ENCODE results near the gene LZTS3. TPM values are rescaled to one million over a fixed set of nuclear protein-coding genes. Genes with fewer than 3 reads are reported as not detected.

LZTS3 gene
- total and polyA plus RNA-seq, 10 of the 15 experiments (the other 5 are each of a cell fraction or from before 2014, with no cell fraction given), result 0.03 to 0.90 (median 0.22) TPM

DNA sequence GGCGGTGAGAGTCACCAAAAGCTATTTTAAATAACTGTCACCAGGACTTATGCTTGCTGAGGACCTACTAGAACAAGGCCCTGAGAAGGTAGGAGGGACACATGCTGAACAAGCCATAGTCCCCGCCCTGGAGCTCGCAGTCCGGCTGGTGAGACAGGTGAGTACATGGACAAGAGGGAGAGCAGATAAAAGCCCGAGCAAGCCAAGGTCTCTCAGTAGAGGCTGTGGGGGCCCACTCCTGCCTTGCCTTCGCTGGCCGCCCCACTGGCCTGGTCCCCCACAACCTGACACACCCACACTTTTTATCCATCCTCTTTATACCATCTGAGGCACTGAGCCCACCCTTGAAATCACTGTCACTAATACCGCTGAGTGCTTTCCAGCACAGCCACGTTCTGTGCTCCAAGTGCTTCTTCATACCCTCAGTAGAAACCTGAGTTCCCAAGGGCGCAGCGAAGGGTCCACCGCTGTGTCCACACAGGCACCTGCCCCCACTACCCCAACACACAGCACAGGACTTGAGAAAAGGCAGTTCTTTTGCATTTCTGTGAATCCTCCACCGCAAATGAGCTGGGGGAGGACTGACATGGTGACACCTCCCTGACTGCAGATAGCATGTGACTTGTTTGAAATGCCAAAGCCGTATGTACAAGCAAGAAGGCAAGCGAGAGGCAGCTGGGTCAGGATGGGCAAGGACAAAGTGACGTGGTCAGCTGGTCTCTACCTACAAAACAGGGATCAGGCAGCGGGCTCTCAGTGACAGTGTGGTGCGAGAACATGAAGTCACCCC lies 19.1 kb upstream of the LZTS3 start:
- no TSS peak for BruUV-seq (replicated peaks)
- Histone ChIP-seq H3K9ac (ENCODE audit: control insufficient read depth, insufficient read depth, low read length) (no peak overlapping the region), H3K9me3 (replicated peaks; ENCODE audit: control insufficient read depth, insufficient read depth, low read length) (no peaks in the 10 kb centered on the region), H2AFZ (ENCODE audit: control insufficient read depth, low read depth, low read length) (no peak overlapping the region), H3K36me3 (ENCODE audit: control insufficient read depth in 2 of 2, insufficient read depth in 2 of 2, low read length in 1 of 2) (peaks cover 11 to 32% of the 10 kb centered on the region in 2 experiments; a peak in 3 of 4 replicates), H3K4me3 (no peak overlapping the region), H3K4me1 (ENCODE audit: control insufficient read depth, insufficient read depth, low read length) (no peaks in the 10 kb centered on the region), H4K20me1 (ENCODE audit: control insufficient read depth, insufficient read depth) (0 out of 2 replicates have a peak, but pooled peaks cover 2% of the 10 kb centered on the region), H3K27me3 (replicated peaks in 1 of 2; ENCODE audit: control insufficient read depth in 2 of 2, insufficient read depth in 2 of 2, low read length in 1 of 2) (no peaks in the 10 kb centered on the region), H3K79me2 (ENCODE audit: control insufficient read depth, insufficient read depth, low read length) (no peaks in the 10 kb centered on the region), H3K4me2 (ENCODE audit: control insufficient read depth, insufficient read depth) (no peak overlapping the region), H3K27ac (ENCODE audit: control insufficient read depth, insufficient read depth) (no peak overlapping the region)
- ChIA-PET SMC1A (ENCODE audit: uncharacterized antibody, unreplicated experiment) (no interaction called here), CTCF (no interaction called here), RAD21 (ENCODE audit: unreplicated experiment) (interaction anchor here (0.5 kb wide), 1 partner anchor 10 kb away, joined by 3 read pairs; no protein-coding TSS in a partner anchor), POLR2A (interaction anchor here (0.5 kb wide), 1 partner anchor 16 kb away, joined by 5 read pairs; no protein-coding TSS in a partner anchor)
- ATAC-seq (no peak), DNase-seq (ENCODE audit: low read depth, low spot score) (no peak), FAIRE-seq (no peak)
- intact Hi-C loops (cut with micrococcal nuclease; ENCODE audit: unreplicated experiment), result no loop called here
- in situ Hi-C loops (cut with MboI), result no loop called here
- no peak for TF ChIP-seq NFYB (IDR thresholded peaks at IDR 0.05; ENCODE audit: insufficient read depth, low read depth, low read length)
- TF ChIP-seq JUND (IDR thresholded peaks at IDR 0.05; ENCODE audit: low read depth, low read length), result no peak
- no peak for TF ChIP-seq ZNF622 (IDR thresholded peaks at IDR 0.05)
- TF ChIP-seq, protein P1, sequence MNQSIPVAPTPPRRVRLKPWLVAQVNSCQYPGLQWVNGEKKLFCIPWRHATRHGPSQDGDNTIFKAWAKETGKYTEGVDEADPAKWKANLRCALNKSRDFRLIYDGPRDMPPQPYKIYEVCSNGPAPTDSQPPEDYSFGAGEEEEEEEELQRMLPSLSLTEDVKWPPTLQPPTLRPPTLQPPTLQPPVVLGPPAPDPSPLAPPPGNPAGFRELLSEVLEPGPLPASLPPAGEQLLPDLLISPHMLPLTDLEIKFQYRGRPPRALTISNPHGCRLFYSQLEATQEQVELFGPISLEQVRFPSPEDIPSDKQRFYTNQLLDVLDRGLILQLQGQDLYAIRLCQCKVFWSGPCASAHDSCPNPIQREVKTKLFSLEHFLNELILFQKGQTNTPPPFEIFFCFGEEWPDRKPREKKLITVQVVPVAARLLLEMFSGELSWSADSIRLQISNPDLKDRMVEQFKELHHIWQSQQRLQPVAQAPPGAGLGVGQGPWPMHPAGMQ (IDR thresholded peaks at IDR 0.05; ENCODE audit: borderline replicate concordance), result no peak
- TF ChIP-seq, protein P2, sequence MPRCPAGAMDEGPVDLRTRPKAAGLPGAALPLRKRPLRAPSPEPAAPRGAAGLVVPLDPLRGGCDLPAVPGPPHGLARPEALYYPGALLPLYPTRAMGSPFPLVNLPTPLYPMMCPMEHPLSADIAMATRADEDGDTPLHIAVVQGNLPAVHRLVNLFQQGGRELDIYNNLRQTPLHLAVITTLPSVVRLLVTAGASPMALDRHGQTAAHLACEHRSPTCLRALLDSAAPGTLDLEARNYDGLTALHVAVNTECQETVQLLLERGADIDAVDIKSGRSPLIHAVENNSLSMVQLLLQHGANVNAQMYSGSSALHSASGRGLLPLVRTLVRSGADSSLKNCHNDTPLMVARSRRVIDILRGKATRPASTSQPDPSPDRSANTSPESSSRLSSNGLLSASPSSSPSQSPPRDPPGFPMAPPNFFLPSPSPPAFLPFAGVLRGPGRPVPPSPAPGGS (IDR thresholded peaks at IDR 0.05; ENCODE audit: borderline replicate concordance, insufficient read depth, low read depth, low read length, poor library complexity, severe bottlenecking), result no peak
- no peak for TF ChIP-seq CHD4 (IDR thresholded peaks at IDR 0.05)
- 96% methylated on average over 18 of the region's 18 CpGs for WGBS (ENCODE audit: insufficient coverage, insufficient replicate concordance, low lambda C conversion rate, missing lambda C conversion rate)
